ENCODE data around the gene AP3B2.

AP3B2 gene

GRCh38 chr15:82656641-82657266 is 52.9 kb downstream of the AP3B2 start:
- TF ChIP-seq CTCF (IDR thresholded peaks at IDR 0.05; ENCODE audit: low read depth, low read length): no peak
- DNase-seq (ENCODE audit: extremely low read depth, low read depth): no peak

GRCh38 chr15:82655606-82656005 is 54.1 kb downstream of the AP3B2 start:
- no peak for DNase-seq (ENCODE audit: extremely low read depth, low read depth)
- no peak for TF ChIP-seq CTCF (IDR thresholded peaks at IDR 0.05; ENCODE audit: low read depth, low read length)

- DNase-seq (ENCODE audit: extremely low read depth, low read depth): no peak
- no peak for TF ChIP-seq CTCF (IDR thresholded peaks at IDR 0.05; ENCODE audit: low read depth, low read length)
Measured at GRCh38 chr15:82653483-82654168, 56.0 kb downstream of the AP3B2 start.

GRCh38 chr15:82651708-82652107 is 58.0 kb downstream of the AP3B2 start:
- no peak for DNase-seq (ENCODE audit: extremely low read depth, low read depth)
- TF ChIP-seq CTCF (IDR thresholded peaks at IDR 0.05; ENCODE audit: low read depth, low read length): no peak

GRCh38 chr15:82650046-82650670 is 59.5 kb downstream of the AP3B2 start:
- no peak for TF ChIP-seq CTCF (IDR thresholded peaks at IDR 0.05; ENCODE audit: low read depth, low read length)

GRCh38 chr15:82649226-82649999 is 60.3 kb downstream of the AP3B2 start:
- DNase-seq (ENCODE audit: extremely low read depth, low read depth): no peak
- TF ChIP-seq CTCF (IDR thresholded peaks at IDR 0.05; ENCODE audit: low read depth, low read length): no peak

More at GRCh38 chr15:82650046-82650670, 59.5 kb downstream of the AP3B2 start:
- DNase-seq (ENCODE audit: extremely low read depth, low read depth): no peak

Measured in AG09319 (cell line).